Measurements from ENCODE around the gene CFAP73. TPM values are rescaled to one million over a fixed set of nuclear protein-coding genes. Genes with fewer than 3 reads are reported as not detected.

The CFAP73 gene
- total RNA-seq, 4 donors from 2014 or later, result 0.56 TPM; not detected in 3

DNA sequence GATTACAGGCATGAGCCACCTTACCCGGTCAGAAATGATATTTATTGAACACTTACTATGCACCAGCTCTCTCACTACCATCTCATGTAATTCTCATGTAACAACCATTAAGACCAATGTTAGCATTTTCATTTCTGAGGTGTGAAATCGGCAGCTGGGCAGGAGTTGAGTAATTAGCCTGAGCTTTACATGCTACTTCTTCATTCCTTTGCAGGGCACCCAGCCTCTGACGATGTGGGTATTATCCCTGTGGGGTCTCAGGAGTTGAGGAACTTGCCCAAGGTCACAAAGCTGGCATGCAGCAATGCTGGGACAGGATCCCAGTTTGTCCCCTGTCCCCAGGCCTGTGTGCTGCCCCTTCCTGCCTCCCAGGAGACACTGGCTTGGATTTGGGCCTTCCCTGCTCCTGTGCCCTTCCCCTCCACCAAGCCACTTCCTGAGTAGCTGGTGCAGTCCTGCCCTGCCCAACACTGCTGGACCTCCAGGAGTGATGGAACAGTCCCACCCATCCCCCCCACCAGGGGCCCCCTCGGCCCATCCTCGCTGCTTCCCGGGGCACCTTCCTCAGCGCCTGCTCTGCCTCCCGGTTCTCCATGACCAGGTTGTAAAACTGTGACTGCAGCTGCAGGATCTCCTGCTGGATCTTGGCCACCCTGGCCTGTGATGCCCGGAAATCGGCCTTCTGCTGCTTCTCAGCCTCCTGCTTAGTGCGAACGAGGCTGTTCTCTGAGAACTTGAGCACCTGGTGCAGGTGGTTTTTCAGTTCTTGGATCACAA, 50.7 kb downstream of the CFAP73 start:
- Histone ChIP-seq H3K9me3 (no peaks in the 10 kb centered on the region), H3K4me3 (replicated peaks in 1 of 3) (no peak overlapping the region), H3K4me1 (peaks cover 5 to 17% of the 10 kb centered on the region in 2 donors), H3K36me3 (no peaks in the 10 kb centered on the region), H3K27ac (no peak overlapping the region), H3K27me3 (no peaks in the 10 kb centered on the region)
- intact Hi-C loops (cut with DNase I), result no loop called here
- TF ChIP-seq CTCF (IDR thresholded peaks at IDR 0.05) (no peak), POLR2A (IDR thresholded peaks at IDR 0.05) (no peak)
- WGBS, 2 donors, result 93 to 94% methylated on average over 7 to 9 of the region's 12 CpGs
- DNase-seq, result no peak

- 84 to 85% methylated on average over 8 to 13 of the region's 14 CpGs for WGBS, 2 donors
- Histone ChIP-seq H3K27ac (no peak overlapping the region), H3K4me3 (replicated peaks in 1 of 3) (no peak overlapping the region), H3K27me3 (no peaks in the 10 kb centered on the region), H3K36me3 (no peaks in the 10 kb centered on the region), H3K9me3 (no peaks in the 10 kb centered on the region), H3K4me1 (peaks cover 5 to 17% of the 10 kb centered on the region in 2 donors)
- intact Hi-C loops (cut with DNase I), result no loop called here
- no peak for DNase-seq
- TF ChIP-seq CTCF (IDR thresholded peaks at IDR 0.05), result no peak
- no peak for TF ChIP-seq POLR2A (IDR thresholded peaks at IDR 0.05)
Measured at GRCh38 chr12:113201187-113202177, 52.0 kb downstream of the CFAP73 start.

DNA sequence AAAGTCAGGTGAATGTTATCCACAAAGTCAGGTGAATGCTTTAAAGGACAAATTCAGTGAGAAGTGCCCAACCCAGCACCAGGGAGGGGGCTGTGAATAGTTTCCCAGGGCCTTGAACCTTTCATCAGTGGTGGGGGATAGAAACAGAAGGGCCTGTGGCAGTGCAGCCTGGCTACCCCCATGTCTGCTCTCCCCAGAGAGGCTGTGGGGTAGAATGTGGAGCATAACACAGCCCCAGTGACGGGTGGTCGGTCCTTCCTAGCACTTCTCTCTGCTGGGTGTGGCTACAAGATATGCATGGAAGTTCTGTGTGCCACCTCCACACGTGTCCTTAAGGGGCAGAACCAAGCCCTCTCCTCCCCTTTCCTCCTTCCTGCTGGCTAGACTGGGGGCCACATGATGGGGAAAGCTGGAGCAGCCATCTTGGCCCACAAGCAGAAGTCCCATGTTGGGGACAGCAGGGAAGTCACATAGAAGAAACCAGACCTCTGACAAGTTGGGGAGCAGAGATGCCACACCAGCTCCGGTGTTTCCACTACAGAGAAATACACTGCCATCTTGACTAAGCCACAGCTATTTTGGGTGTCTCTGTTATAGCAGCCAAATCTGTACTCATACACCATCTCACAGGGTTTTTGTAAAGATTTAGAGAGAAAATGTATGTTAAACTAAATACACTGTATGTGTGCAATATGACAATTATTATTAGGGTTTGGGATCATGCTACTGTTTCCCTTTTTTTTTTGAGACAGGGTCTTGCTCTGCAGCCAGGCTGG, 53.0 kb downstream of the CFAP73 start:
- no peak overlapping the region for H3K27ac ChIP-seq
- WGBS, 2 donors, result 89 to 93% methylated on average over 4 of the region's 4 CpGs
- H3K9me3 ChIP-seq, result no peaks in the 10 kb centered on the region
- H3K27me3 ChIP-seq, result no peaks in the 10 kb centered on the region
- H3K4me1 ChIP-seq, result peaks cover 5 to 17% of the 10 kb centered on the region in 2 donors
- no peaks in the 10 kb centered on the region for H3K36me3 ChIP-seq
- no peak for TF ChIP-seq CTCF (IDR thresholded peaks at IDR 0.05)
- TF ChIP-seq POLR2A (IDR thresholded peaks at IDR 0.05), result no peak
- intact Hi-C loops (cut with DNase I), result no loop called here
- H3K4me3 ChIP-seq (replicated peaks in 1 of 3), result no peak overlapping the region
- DNase-seq, result no peak

- Histone ChIP-seq H3K9me3 (no peaks in the 10 kb centered on the region), H3K4me1 (peaks cover 5 to 14% of the 10 kb centered on the region in 2 donors), H3K4me3 (replicated peaks in 1 of 3) (no peak overlapping the region), H3K27me3 (no peaks in the 10 kb centered on the region), H3K27ac (peak overlapping the region; percentile 3 to 70 (median 66)), H3K36me3 (no peaks in the 10 kb centered on the region)
- 88 to 92% methylated on average over 8 of the region's 8 CpGs for WGBS, 2 donors
- no peak for DNase-seq
- intact Hi-C loops (cut with DNase I), result no loop called here
- TF ChIP-seq CTCF (IDR thresholded peaks at IDR 0.05) (no peak), POLR2A (IDR thresholded peaks at IDR 0.05) (no peak)
Measured at GRCh38 chr12:113203852-113204760, 54.6 kb downstream of the CFAP73 start.
